PC-3 (cell line): Measurements from ENCODE around the gene MMP23B.

Experiments
- CTCF ChIP-seq: fragments of 300-600 bp; sonication (generic); conservative IDR thresholded peaks from 2 replicates; pipeline ENCODE4 v1.5.1; 2017; ENCODE audit warnings: antibody characterized with exemption, low read depth, mild to moderate bottlenecking, low read length
- EZH2 ChIP-seq: fragments of 300-600 bp; sonication (generic); IDR thresholded peaks from one replicate; pipeline ENCODE4 v1.6.1; 2017; ENCODE audit warnings: antibody characterized with exemption, mild to moderate bottlenecking, low read length; ENCODE audit not compliant: unreplicated experiment

DNA sequence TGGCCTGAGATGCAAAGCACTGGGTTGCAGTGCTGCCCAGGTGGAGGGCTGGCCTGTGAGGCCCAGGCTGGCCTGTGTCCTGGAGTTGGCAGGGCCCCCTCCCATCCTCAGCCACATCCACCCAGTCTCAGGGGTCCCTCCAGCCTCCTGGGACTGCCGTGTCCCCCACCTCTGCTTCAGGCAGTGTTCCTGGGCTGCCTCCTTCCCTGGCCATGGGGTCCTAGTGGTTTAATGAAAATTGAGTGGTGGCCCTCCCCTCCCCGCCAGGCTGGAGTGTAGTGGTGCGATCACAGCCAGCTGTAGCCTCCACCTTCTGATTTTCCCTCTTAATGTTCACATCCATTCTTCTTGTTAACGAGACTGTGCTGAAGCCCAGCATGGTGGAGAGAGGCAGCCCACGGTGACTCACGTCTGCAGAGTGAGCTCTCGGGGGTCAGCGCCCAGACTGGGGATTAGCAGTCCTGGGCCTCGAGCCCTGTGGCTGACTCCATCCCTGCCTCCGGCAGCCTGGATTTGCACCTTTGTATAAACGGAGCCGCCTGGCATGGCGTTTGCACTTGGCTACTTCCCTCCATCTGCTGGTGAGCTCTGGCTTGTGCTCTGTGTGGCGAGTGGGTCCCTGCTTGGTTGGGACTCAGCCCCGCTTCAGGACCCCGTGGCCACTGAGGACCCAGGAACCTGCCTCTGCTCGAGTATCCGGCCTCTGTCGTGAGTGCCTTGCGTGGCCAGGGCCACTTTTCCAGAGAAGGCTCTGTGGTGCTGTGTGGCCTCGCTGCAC lies 9.8 kb upstream of the MMP23B start:
- TF ChIP-seq CTCF: no peak
- TF ChIP-seq EZH2: no peak
